Measurements from ENCODE around the gene MAPK7.

DNA sequence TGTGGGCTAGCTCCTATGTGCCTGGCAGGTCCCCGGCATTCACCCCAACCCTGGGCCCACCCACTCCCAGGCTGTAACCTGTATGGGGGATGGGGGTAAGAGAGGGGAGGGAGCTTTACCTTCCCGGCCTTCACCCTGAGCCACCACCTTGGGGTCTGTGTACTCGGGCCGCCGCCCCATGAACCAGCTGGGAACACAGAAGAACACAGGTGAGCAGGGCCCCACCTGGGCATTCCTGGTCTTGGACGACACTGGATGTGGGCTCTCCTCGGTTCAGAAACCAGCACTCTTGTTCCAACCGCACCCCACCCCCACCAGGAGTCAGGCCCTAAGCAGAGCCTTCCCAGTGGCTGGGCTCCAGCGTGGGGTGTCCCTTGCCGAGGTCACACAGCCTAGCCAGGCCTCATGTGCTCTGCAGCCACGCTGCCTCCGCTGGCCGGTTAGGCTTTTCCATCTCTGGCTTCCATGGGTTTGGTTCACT is 34.6 kb upstream of the MAPK7 start:
- TF ChIP-seq CTCF (IDR thresholded peaks at IDR 0.05): no peak
- no peak for TF ChIP-seq ZFX (IDR thresholded peaks at IDR 0.05; ENCODE audit: borderline replicate concordance)
